OCI-M1 (cell line): ENCODE measurements around the gene RHBDF2.

Experiments used
- DNase-seq: peaks from one replicate; lab custom pipeline; 2025; lab: John Stamatoyannopoulos, UW

The RHBDF2 gene

GRCh38 chr17:76478730-76479514, 22.3 kb downstream of the RHBDF2 start:
- no peak for DNase-seq

- no peak for DNase-seq
These were observed 23.1 kb downstream of the RHBDF2 start for GRCh38 chr17:76478097-76478496.

GRCh38 chr17:76477576-76477975, 23.6 kb downstream of the RHBDF2 start:
- DNase-seq, result no peak

DNA sequence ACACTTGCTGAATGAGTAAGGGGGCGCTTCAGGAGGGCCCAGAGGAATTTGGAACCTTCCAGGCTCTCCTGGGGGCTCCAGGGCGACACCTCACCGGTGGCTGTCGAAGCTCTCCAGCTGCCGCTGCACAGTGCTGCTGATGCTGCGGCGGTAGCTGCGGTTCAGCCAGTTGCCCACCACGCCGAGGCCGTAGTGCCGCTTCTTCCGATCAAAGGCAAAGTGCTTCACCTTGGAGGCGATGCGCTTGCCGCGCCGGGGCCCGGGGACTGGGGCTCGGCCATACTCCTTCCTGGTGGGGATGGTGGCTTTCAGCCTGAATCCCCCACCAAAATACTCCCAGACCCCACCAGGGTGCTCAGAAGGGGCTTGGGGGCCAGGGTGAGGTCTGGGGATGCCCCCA, 24.5 kb downstream of the RHBDF2 start:
- no peak for DNase-seq

GRCh38 chr17:76475302-76475701, 25.9 kb downstream of the RHBDF2 start:
- no peak for DNase-seq

DNA sequence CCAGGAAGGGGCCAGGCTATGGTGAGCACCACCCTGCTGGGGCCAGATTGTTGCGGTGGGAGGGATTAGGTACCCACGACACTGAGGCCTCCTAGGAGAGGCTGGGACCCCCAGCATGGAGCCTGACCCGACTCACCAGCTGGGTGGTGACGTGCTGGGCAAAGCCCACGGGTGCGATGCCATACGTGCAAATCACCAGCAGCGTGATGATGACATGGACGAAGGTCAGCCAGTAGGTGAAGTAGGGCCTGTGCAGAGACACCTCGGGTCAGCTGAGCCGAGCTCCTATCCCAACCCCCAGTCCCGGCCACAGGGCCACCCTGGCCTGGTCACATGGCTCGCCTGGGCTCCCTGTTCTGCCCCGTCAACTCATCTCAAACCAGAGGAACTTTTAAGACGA, 26.3 kb downstream of the RHBDF2 start:
- DNase-seq, result no peak

DNA sequence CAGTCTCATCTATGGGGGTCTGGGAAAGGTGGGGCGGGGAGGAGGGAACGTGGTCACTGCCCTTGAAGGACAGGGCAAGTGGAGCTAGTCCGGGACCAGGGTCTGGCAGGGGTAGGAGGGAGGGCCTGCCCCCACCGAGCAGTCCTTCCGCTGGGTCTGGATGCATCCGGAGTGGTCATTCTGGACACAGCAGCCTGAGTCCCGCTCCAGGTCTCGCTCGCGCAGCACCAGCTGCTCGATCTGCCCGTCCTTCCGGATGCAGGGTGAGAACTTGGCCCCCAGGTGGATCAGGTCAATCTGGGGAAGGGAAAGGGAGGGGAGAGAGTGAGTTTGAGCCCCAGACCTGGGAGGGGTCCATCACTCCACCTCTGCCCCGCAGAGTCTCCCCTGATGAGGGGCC, 27.0 kb downstream of the RHBDF2 start:
- no peak for DNase-seq

- peak; percentile 15 for DNase-seq
These were observed 27.7 kb downstream of the RHBDF2 start for GRCh38 chr17:76473541-76473985.

GRCh38 chr17:76472726-76473125, 28.5 kb downstream of the RHBDF2 start:
- DNase-seq, result no peak

- no peak for DNase-seq
These were observed 29.0 kb downstream of the RHBDF2 start for GRCh38 chr17:76472258-76472645.

DNA sequence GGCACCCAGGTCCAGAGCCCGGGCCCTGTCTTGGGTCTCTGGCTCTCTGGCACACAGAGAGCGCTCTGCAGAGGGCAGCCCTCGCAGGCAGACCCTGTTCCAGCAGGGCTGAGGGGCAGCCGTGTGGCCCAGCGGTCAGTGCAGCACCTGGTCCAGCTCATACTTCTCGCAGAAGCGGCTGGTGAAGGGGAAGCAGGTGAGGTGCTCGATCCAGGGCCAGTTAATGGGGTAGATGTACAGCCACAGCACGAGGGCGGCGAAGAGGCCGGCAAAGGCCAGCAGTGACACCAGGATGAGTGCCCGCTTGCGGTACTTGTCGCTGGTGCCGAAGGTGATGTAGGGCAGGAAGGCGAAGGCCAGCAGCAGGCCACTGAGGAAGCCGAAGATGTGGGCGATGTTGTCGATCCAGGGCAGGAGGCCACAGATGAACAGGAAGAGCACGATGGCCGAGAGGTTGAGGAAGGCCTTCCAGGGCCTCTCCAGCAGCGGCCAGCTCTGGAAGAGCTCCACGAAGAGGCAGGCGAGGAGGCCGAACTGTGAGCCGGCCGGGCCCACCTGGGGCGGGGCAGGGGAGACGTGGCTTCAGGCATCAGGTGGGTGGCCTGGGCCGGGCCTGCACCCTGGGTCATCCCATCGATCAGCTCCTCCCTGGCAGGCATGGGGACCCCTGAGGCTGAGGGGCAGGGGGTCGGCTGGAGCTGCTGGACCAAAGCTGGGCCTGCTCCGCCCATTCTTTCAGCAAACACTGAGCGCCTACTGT, 29.5 kb downstream of the RHBDF2 start:
- no peak for DNase-seq

GRCh38 chr17:76469991-76470739, 31.1 kb downstream of the RHBDF2 start:
- DNase-seq, result no peak

DNA sequence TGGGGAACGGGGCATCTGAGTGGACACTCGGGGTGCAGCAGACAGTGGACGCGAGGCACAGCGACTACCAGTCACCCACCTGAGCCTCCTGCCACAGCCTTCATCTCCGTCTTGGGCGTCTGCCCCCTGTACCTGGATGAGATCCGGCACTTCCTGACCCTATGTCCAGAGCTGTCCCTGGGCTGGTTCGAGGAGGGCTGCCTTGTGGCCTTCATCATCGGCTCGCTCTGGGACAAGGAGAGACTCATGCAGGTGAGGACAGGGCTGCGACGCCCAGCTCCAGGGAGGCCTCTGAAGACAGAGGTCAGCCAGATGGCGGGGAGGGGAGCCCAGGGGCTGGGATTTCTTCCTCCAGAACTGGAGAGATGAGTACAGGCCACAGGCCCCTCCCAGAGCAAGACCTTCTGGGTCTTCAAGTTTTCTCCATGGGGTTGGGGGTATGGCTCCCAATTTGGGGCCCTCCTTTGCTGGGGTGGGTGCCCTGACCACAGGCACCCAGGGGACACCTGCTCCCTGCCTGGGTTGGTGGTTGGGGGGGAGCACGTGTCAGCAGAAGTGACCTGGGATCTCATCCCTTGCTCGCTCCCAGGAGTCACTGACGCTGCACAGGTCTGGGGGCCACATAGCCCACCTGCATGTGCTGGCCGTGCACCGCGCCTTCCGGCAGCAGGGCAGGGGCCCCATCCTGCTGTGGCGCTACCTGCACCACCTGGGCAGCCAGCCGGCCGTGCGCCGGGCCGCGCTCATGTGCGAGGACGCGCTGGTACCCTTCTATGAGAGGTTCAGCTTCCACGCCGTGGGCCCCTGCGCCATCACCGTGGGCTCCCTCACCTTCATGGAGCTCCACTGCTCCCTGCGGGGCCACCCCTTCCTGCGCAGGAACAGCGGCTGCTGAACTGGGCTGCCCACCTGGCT, 31.9 kb downstream of the RHBDF2 start:
- DNase-seq, result no peak

DNA sequence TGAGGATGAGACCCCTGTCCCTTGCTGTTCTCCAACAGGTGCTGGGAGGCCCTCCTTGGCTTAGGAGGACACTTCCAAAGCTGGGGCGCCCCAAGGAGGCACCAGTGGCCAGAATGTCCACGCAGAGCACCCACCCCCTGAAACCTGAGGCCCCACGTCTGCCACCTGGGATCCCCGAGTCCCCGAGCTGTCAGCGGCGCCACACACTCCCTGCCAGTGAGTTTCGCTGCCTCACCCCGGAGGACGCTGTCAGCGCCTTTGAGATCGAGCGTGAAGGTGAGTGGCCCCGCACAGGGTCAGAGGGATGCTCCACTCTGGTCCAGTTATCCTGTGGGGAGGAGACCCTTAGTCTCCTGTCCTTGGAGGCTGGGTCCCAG, 32.6 kb downstream of the RHBDF2 start:
- DNase-seq, result no peak

GRCh38 chr17:76467809-76468633, 33.2 kb downstream of the RHBDF2 start:
- DNase-seq, result no peak

DNA sequence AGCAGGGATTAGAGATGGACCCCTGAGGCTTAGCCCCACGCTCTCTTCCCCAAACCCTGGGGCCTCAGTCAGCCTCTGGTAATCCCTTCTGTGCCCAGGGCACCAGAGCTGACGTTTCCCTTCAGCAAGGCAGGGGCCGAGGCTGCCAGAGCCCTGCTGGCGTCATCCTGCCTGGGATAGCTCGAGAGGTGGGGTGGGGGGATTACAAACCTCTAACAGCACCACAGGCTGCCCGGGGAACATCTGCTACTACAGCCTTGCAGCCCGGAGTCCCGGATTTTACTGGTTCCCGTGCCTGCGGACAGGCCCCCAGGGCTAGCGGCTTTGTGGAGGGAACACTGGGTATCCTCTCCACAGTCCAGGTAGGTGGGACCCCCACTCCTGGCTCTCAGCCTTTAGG, 33.9 kb downstream of the RHBDF2 start, which contains the start of gene AANAT:
Gene AANAT, plus strand, starts transcription at position 238 of the 400 bp plus-strand sequence. CDS start 1,144 bp downstream, outside the sequence.
- no peak for DNase-seq

DNA sequence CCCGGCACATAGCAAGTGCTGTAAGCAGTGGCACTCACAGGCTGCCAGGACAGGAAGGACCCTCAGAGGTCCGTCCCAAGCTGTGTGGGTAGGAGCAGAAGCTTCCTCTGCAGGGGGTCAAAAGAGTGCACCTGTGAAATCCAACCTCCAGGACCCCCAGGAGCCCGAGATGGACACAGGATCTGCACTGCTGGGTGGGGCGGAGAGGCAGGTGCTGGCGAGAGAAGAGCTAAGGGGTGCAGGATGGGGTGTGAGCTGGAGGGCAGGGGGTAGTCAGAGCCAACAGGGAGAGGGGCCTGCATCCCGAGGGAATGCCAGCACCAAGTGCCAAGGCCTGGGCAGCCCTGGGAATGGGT, 34.5 kb downstream of the RHBDF2 start:
- DNase-seq, result no peak

- DNase-seq, result no peak
These were observed 38.5 kb downstream of the RHBDF2 start for GRCh38 chr17:76462556-76463290.

DNA sequence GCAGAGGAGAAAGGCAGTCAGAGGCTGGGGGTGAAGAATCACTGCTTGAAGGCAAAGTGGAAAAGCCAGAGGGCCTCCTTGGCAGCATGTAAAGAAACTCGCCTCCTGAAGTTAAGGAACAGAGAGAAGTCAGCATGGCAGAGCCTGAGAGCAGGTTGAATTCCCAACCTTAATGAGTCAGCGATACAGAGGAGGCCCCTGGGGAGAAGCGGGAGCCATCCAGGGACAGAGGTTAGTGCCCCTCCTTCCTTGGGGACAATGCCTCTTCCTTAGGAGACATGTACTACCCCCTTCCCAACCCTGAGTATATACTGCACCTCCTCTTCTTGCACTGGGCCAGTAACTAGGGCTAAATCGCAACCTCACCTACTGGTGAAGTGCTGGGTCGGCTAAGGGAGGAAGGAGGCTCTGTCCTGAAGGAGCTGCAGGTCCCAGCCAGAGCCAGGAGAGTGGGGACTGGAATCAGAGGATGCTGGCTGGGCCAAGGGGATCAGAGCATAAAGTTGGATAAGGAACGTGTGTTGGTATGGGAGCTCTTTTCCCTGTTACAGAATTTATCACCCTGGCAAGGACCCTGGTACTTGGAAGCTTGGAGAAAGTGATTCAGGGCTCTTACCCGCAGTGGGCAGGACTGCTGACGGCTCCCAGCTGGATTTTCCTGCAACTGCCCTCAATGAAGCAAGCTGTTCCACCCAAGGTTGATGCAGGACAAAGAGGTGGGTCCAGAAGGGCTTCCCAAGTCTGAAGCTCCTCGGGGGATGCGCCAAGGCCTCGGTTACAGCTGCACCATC, 39.3 kb downstream of the RHBDF2 start:
- no peak for DNase-seq
